Gastrocnemius medialis (tissue), 4 donors: ENCODE results near the gene ZNF816. TPM values are rescaled to one million over a fixed set of nuclear protein-coding genes. Genes with fewer than 3 reads are reported as not detected.

Experiments used
- ATAC-seq, 2 donors: fragments of 150-250 bp; one replicate each; pipeline ENCODE4 v1.9.1; 2016
- DNase-seq, 2 donors: peaks; one replicate each; pipeline ENCODE4 v3.0.0-alpha.2; 2019
- H3K27ac ChIP-seq, 4 donors: fragments of 200-600 bp; sonication (generic); 1 replicate in 1 of 4; 2 replicates in 3 of 4; pipeline ENCODE4 v1.5.1; 2016 to 2018; ENCODE audit warnings: mild to moderate bottlenecking in 2 of 4, moderate library complexity in 1 of 4
- H3K27me3 ChIP-seq, 3 donors: fragments of 200-600 bp; sonication (generic) in 2 of 3; 1 replicate in 1 of 3; 2 replicates in 2 of 3; pipeline versions ENCODE4 v1.5.1 to v1.6.0; 2016 to 2019; ENCODE audit warnings: mild to moderate bottlenecking in 1 of 3, moderate library complexity in 1 of 3
- H3K36me3 ChIP-seq, 2 donors: fragments of 200-600 bp; sonication (generic) in 1 of 2; one replicate each; pipeline ENCODE4 v1.5.1; 2017 to 2018
- H3K4me1 ChIP-seq, 2 donors: fragments of 200-600 bp; sonication (generic) in 1 of 2; one replicate each; pipeline ENCODE4 v1.5.1; 2016 to 2017; ENCODE audit warnings: mild to moderate bottlenecking in 2 of 2
- H3K4me3 ChIP-seq, 4 donors: fragments of 200-600 bp; sonication (generic) in 3 of 4; 1 replicate in 1 of 4; 2 replicates in 3 of 4; pipeline ENCODE4 v1.5.1; 2016 to 2019; ENCODE audit warnings: mild to moderate bottlenecking in 2 of 4
- H3K9me3 ChIP-seq, 3 donors: fragments of 200-600 bp; sonication (generic) in 2 of 3; 1 replicate in 1 of 3; 2 replicates in 2 of 3; pipeline ENCODE4 v1.5.1; 2016 to 2019
- POLR2A ChIP-seq, 2 donors: fragments of 450-650 bp; IDR thresholded peaks; one replicate each; pipeline ENCODE4 v1.6.1; 2017; ENCODE audit warnings: antibody characterized with exemption in 2 of 2, mild to moderate bottlenecking in 2 of 2, moderate library complexity in 2 of 2
- in situ Hi-C, 4 donors: fragments of 200-750 bp; cut with MboI; loops; one replicate each; pipeline versions ENCODE4 v1.15.0 to v1.8.0; 2017; ENCODE audit warnings: low sequenced_read_pairs in 4 of 4
- intact Hi-C: fragments of 100-400 bp; cut with DNase I; formaldehyde crosslinking; loops from one replicate; pipeline ENCODE4 v1.15.1; 2023; ENCODE audit warnings: low total_unique reads
- total RNA-seq, 4 donors: library from RNA; depleted of rRNA; stranded (reverse); fragments of >200 nt; gene quantifications; one replicate each; pipeline versions ENCODE4 v1.1.0 to v1.2.3, GENCODE V29; 2016
- TF ChIP-seq, protein P1 (sequence below), 5 experiments: fragments of 450-650 bp in 3 of 5; fragments of 200-600 bp in 2 of 5; sonication (generic) in 2 of 5; IDR thresholded peaks in 4 of 5; conservative IDR thresholded peaks in 1 of 5; 1 replicate in 4 of 5; 2 replicates in 1 of 5; pipeline ENCODE4 v1.5.1; 2016 to 2019; ENCODE audit warnings: antibody characterized with exemption in 5 of 5, mild to moderate bottlenecking in 3 of 5, moderate library complexity in 3 of 5

ZNF816 gene
- total RNA-seq, 4 donors from 2014 or later = 1.0 to 3.1 (median 1.6) TPM

DNA sequence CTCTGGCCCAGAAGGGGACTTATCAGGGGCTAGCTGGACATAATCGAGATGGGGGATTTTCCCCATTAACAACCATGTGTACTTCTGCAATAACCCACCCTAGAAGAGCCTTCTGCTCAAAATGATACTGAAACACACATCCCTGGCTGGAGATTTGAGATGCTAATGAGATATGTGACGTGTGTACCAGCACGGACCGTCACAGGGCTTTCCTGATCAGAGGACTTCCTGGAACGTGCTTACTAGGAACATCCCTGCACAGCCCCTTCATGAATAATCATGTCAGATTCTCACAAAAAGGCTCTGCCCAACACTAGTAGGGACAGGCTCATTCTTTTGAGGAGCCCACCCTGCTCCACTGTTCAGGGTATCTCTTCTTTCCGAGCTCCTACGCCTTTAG, 44.5 kb upstream of the ZNF816 start:
- in situ Hi-C loops (no loop called here), intact Hi-C loops (no loop called here)
- DNase-seq = no peak
- Histone ChIP-seq H3K4me3 (peak overlapping the region in 1 of 4 donors; percentile 18), H3K9me3 (no peaks in the 10 kb centered on the region), H3K36me3 (no peaks in the 10 kb centered on the region), H3K4me1 (no peaks in the 10 kb centered on the region), H3K27me3 (no peaks in the 10 kb centered on the region), H3K27ac (no peak overlapping the region)
- no peak for ATAC-seq
- TF ChIP-seq POLR2A (IDR thresholded peaks at IDR 0.05) = no peak
- TF ChIP-seq, protein P1, sequence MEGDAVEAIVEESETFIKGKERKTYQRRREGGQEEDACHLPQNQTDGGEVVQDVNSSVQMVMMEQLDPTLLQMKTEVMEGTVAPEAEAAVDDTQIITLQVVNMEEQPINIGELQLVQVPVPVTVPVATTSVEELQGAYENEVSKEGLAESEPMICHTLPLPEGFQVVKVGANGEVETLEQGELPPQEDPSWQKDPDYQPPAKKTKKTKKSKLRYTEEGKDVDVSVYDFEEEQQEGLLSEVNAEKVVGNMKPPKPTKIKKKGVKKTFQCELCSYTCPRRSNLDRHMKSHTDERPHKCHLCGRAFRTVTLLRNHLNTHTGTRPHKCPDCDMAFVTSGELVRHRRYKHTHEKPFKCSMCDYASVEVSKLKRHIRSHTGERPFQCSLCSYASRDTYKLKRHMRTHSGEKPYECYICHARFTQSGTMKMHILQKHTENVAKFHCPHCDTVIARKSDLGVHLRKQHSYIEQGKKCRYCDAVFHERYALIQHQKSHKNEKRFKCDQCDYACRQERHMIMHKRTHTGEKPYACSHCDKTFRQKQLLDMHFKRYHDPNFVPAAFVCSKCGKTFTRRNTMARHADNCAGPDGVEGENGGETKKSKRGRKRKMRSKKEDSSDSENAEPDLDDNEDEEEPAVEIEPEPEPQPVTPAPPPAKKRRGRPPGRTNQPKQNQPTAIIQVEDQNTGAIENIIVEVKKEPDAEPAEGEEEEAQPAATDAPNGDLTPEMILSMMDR (IDR thresholded peaks at IDR 0.05 in 4 of 5, conservative IDR thresholded peaks at IDR 0.05 in 1 of 5) = no peak

DNA sequence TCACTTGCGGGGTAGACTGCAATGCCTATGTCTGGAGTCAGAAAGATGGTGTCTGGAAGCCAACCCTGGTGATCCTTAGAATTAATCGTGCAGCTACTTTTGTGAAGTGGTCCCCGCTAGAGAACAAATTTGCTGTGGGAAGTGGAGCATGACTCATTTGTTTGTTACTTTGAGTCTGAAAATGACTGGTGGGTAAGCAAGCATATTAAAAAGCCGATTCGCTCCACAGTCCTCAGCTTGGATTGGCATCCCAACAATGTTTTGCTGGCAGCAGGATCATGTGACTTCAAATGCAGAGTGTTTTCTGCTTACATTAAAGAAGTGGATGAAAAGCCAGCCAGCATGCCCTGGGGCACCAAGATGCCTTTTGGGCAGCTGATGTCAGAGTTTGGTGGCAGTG, 41.6 kb upstream of the ZNF816 start:
- no peaks in the 10 kb centered on the region for H3K27me3 ChIP-seq
- H3K9me3 ChIP-seq = no peaks in the 10 kb centered on the region
- no peak overlapping the region for H3K27ac ChIP-seq
- H3K36me3 ChIP-seq = no peaks in the 10 kb centered on the region
- no peaks in the 10 kb centered on the region for H3K4me1 ChIP-seq
- no peak for TF ChIP-seq POLR2A (IDR thresholded peaks at IDR 0.05)
- TF ChIP-seq, protein P1 (IDR thresholded peaks at IDR 0.05 in 4 of 5, conservative IDR thresholded peaks at IDR 0.05 in 1 of 5) = no peak
- DNase-seq = no peak
- in situ Hi-C loops = no loop called here
- no peak for ATAC-seq
- intact Hi-C loops = no loop called here
- H3K4me3 ChIP-seq = no peak overlapping the region

DNA sequence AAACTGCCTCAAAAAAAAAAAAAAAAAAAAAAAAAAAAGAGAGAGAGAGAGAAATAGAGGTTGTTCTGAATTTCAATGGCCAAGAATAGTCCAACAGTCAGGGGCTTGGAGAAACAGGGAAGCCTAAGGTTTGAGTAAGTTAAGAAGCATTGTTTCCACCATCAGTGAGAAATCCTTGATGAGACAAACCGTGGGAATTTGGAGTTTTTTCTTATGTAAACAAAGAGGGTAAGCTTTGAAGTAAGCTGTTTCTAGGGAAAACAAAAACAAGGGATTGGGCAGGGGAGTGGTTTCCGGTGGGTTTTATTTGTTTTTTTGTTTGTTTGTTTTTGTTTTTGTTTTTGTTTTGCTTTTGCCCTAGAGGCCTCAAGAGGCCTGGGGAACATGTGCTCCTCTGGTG, 39.8 kb upstream of the ZNF816 start:
- H3K27ac ChIP-seq = no peak overlapping the region
- H3K9me3 ChIP-seq = no peaks in the 10 kb centered on the region
- no peak overlapping the region for H3K4me3 ChIP-seq
- no peaks in the 10 kb centered on the region for H3K4me1 ChIP-seq
- no peaks in the 10 kb centered on the region for H3K27me3 ChIP-seq
- in situ Hi-C loops (no loop called here), intact Hi-C loops (no loop called here)
- no peak for ATAC-seq
- H3K36me3 ChIP-seq = no peaks in the 10 kb centered on the region
- TF ChIP-seq, protein P1 (IDR thresholded peaks at IDR 0.05 in 4 of 5, conservative IDR thresholded peaks at IDR 0.05 in 1 of 5) = no peak
- TF ChIP-seq POLR2A (IDR thresholded peaks at IDR 0.05) = no peak
- no peak for DNase-seq

DNA sequence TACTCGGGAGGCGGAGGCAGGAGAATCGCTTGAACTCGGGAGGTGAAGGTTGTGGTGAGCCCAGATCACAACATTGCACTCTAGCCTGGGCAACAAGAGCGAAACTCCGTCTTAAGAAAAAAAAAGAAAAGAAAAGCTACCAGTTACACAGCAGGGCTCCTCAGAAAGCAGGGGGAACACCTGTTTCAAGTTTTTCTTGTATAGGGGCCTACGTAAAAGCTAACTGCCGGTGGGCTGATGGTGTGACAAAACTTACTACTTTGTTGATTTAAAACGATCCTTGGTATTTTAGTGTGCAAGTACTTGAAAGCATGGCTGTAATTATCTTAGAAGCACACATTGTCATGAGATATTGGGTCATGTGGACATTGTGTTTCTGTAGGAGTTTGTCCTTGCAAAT, 35.3 kb upstream of the ZNF816 start:
- ATAC-seq = no peak
- in situ Hi-C loops = no loop called here
- Histone ChIP-seq H3K36me3 (no peaks in the 10 kb centered on the region), H3K27me3 (no peaks in the 10 kb centered on the region), H3K9me3 (no peaks in the 10 kb centered on the region), H3K4me3 (no peak overlapping the region), H3K4me1 (peaks cover 0 to 6% of the 10 kb centered on the region in 2 donors), H3K27ac (no peak overlapping the region)
- intact Hi-C loops = no loop called here
- no peak for DNase-seq
- TF ChIP-seq, protein P1 (IDR thresholded peaks at IDR 0.05 in 4 of 5, conservative IDR thresholded peaks at IDR 0.05 in 1 of 5) = no peak
- no peak for TF ChIP-seq POLR2A (IDR thresholded peaks at IDR 0.05)

DNA sequence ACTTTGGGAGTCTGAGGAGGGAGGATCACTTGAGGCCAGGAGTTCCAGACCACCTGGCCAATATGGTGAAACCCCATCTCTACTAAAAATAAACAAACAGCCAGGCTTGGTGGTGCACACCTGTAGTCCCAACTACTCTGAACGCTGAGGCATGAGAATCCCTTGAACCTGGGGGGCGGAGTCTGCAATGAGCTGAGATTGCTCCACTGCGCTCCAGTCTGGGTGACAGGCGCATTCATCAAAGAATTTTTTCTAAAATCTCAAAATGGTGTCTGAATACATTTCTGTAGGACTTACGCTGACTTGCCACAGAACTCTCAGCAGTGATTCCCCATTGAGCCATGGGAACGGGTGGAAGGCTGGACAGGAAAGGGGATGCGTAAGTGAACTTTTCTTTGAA, 33.0 kb upstream of the ZNF816 start:
- H3K36me3 ChIP-seq = no peaks in the 10 kb centered on the region
- intact Hi-C loops (no loop called here), in situ Hi-C loops (no loop called here)
- H3K9me3 ChIP-seq = no peaks in the 10 kb centered on the region
- H3K4me1 ChIP-seq = peaks cover 0 to 9% of the 10 kb centered on the region in 2 donors
- ATAC-seq (no peak), DNase-seq (no peak)
- TF ChIP-seq, protein P1 (IDR thresholded peaks at IDR 0.05 in 4 of 5, conservative IDR thresholded peaks at IDR 0.05 in 1 of 5) = no peak
- no peak for TF ChIP-seq POLR2A (IDR thresholded peaks at IDR 0.05)
- no peak overlapping the region for H3K4me3 ChIP-seq
- H3K27me3 ChIP-seq = peaks cover 0 to 8% (median 7%) of the 10 kb centered on the region in 3 donors
- no peak overlapping the region for H3K27ac ChIP-seq
